Neuronal stem cell (in vitro differentiated cells): ENCODE results near the gene HAPSTR1.

Experiments
- DNase-seq: peaks from one replicate; pipeline ENCODE4 v3.0.0-alpha.2; 2013; ENCODE audit warnings: low spot score
- H2AFZ ChIP-seq: one replicate; pipeline ENCODE4 v1.6.1; 2013; ENCODE audit warnings: mild to moderate bottlenecking, low read length, inconsistent platforms
- H2AK5ac ChIP-seq: 2 replicates; pipeline ENCODE4 v1.6.1; 2013; ENCODE audit warnings: low read depth, mild to moderate bottlenecking, inconsistent platforms, low read length, moderate library complexity, mixed read lengths
- H2BK120ac ChIP-seq: 2 replicates; pipeline ENCODE4 v1.6.1; 2013; ENCODE audit warnings: low read depth, mild to moderate bottlenecking, inconsistent platforms, low read length, moderate library complexity, mixed read lengths
- H2BK12ac ChIP-seq: one replicate; pipeline ENCODE4 v1.6.1; 2013; ENCODE audit warnings: low read length, inconsistent platforms
- H2BK15ac ChIP-seq: 2 replicates; pipeline ENCODE4 v1.6.1; 2013; ENCODE audit warnings: mild to moderate bottlenecking, low read length, inconsistent platforms, mixed read lengths
- H2BK5ac ChIP-seq: one replicate; pipeline ENCODE4 v1.6.1; 2013; ENCODE audit warnings: inconsistent platforms, mild to moderate bottlenecking, low read length, moderate library complexity
- H3K14ac ChIP-seq: one replicate; pipeline ENCODE4 v1.6.1; 2013; ENCODE audit warnings: low read length, inconsistent platforms
- H3K18ac ChIP-seq: 2 replicates; pipeline ENCODE4 v1.6.1; 2013; ENCODE audit warnings: low read length, inconsistent platforms
- H3K23ac ChIP-seq: 2 replicates; pipeline ENCODE4 v1.6.1; 2013; ENCODE audit warnings: low read depth, mild to moderate bottlenecking, mixed read lengths, low read length, inconsistent platforms; ENCODE audit not compliant: poor library complexity
- H3K27ac ChIP-seq: replicated peaks from 3 replicates; pipeline ENCODE4 v1.5.1; 2013; ENCODE audit warnings: low read length, inconsistent platforms
- H3K27me3 ChIP-seq, 3 experiments: 2 replicates each; pipeline ENCODE4 v1.6.1; 2013; ENCODE audit warnings: low read length in 3 of 3, mild to moderate bottlenecking in 2 of 3, inconsistent platforms in 1 of 3, low read depth in 1 of 3, mixed read lengths in 1 of 3, moderate library complexity in 1 of 3; ENCODE audit not compliant: control insufficient read depth in 3 of 3, insufficient read depth in 3 of 3
- H3K36me3 ChIP-seq, 2 donors: replicated peaks in 1 of 2; 2 replicates each; pipeline ENCODE4 v1.6.1; 2013; ENCODE audit warnings: low read length in 2 of 2; ENCODE audit not compliant: control insufficient read depth in 2 of 2, insufficient read depth in 2 of 2
- H3K4ac ChIP-seq: 2 replicates; pipeline ENCODE4 v1.6.1; 2013; ENCODE audit warnings: inconsistent platforms, mild to moderate bottlenecking, low read length, moderate library complexity
- H3K4me1 ChIP-seq, 2 donors: 1 replicate in 1 of 2; 2 replicates in 1 of 2; pipeline ENCODE4 v1.6.1; 2013; ENCODE audit warnings: low read length in 2 of 2, low read depth in 1 of 2; ENCODE audit not compliant: control insufficient read depth in 2 of 2, insufficient read depth in 1 of 2
- H3K4me2 ChIP-seq: one replicate; pipeline ENCODE4 v1.6.1; 2013; ENCODE audit warnings: mild to moderate bottlenecking, low read length, inconsistent platforms; ENCODE audit not compliant: insufficient read depth, poor library complexity, severe bottlenecking
- H3K4me3 ChIP-seq, 2 donors: 2 replicates each; pipeline ENCODE4 v1.5.1; 2013; ENCODE audit warnings: low read length in 2 of 2, mild to moderate bottlenecking in 2 of 2, inconsistent platforms in 1 of 2, moderate library complexity in 1 of 2
- H3K79me1 ChIP-seq: one replicate; pipeline ENCODE4 v1.6.1; 2013; ENCODE audit warnings: low read depth, mild to moderate bottlenecking, inconsistent platforms, low read length, moderate library complexity
- H3K9ac ChIP-seq: one replicate; pipeline ENCODE4 v1.6.1; 2013; ENCODE audit warnings: mild to moderate bottlenecking, low read depth, low read length, inconsistent platforms; ENCODE audit not compliant: poor library complexity
- H3K9me3 ChIP-seq, 2 donors: replicated peaks in 1 of 2; 2 replicates each; pipeline versions ENCODE3 to v1.6.1; 2013; ENCODE audit warnings: low read length in 2 of 2, mild to moderate bottlenecking in 2 of 2, inconsistent platforms in 1 of 2, low read depth in 1 of 2, mixed read lengths in 1 of 2, moderate library complexity in 1 of 2; ENCODE audit not compliant: control insufficient read depth in 2 of 2, insufficient read depth in 1 of 2
- H4K8ac ChIP-seq: one replicate; pipeline ENCODE4 v1.6.1; 2013; ENCODE audit warnings: low read depth, mild to moderate bottlenecking, inconsistent platforms, low read length, moderate library complexity
- H4K91ac ChIP-seq: one replicate; pipeline ENCODE4 v1.6.1; 2013; ENCODE audit warnings: low read length, low read depth, mild to moderate bottlenecking, inconsistent platforms; ENCODE audit not compliant: poor library complexity
- WGBS, 2 donors: extraction: QIAGEN DNeasy Blood & Tissue Kit; methylation state at CpG; one replicate each; pipeline ENCODE4 v1.1.7; 2013; ENCODE audit warnings: missing lambda C conversion rate in 2 of 2, mixed read lengths in 1 of 2; ENCODE audit not compliant: insufficient read length in 2 of 2, insufficient replicate concordance in 1 of 2; ENCODE audit errors: extremely low coverage in 2 of 2; 5-methylcytosine and 5-hydroxymethylcytosine counted together

HAPSTR1 gene

DNA sequence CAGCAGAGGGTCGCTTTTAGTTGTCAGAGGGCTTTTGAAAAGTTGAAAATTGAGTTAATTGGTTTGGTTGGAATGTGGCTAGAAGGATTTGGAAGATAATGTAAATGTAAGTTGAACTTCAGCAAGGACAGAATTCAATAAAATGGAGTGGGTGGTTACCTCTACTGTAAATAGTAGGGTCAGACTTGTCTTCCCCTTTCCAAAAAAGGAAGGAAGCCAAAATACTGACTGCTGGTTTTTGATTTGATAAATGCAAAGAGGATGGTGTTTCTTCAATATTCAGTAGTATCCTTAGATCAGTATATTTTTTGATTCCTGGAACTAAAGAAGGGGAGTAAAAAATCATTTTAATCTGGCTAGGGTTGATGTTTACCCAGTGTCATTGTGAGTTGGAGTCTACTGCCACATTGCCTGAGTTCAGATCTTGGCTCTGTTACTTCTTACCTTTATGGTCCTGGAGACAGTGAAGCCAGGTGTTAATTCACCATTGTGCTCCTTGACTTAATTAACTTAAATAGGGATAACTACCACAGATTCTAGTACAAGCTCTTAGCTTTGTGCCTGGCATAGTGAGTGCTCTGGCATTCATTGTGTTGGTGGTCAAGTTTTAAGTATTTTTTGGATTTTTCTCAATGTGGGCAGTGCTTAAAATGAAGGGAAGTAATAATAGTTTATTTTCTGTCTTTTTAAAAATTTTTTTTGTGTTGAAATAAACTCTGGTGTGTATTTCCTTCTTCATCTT is 4.4 kb downstream of the HAPSTR1 start:
- Histone ChIP-seq H3K4me2 (no peak overlapping the region), H3K27ac (no peak overlapping the region)
- no CpG with 5 or more reads among the region's 1 CpG for WGBS, 2 donors

DNA sequence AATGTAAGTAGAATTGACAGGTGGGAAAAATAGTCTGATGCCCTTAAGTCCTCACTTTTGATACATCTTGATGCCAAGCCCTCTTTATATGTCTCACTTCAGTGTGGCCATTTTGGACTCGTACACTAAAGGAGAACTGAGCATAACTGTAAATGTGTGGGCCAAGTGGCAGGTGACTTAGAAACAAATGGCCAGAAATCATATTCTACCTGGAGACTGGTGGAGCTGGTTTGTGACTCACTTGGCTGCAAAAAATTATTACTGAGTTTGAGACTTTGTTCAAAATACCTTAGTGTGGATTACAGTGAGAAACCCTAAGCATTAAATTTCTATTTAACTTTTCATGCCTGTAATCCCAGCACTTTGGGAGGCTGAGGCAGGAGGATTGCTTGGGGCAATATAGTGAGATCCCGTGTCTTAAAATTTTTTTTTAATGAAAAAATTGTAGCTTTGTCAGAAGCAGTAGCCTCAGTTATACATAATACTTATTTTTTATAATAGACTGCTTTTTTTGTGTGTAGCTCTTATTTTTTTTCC is 5.0 kb downstream of the HAPSTR1 start:
- Histone ChIP-seq H2AK5ac (no peak overlapping the region), H2BK120ac (no peak overlapping the region), H3K4me1 (peaks cover 5 to 13% of the 10 kb centered on the region in 2 donors), H3K14ac (no peak overlapping the region), H3K27me3 (no peaks in the 10 kb centered on the region), H4K8ac (no peak overlapping the region), H3K36me3 (peaks cover 5 to 88% of the 10 kb centered on the region in 2 donors), H3K9ac (no peak overlapping the region), H3K18ac (no peak overlapping the region), H4K91ac (no peak overlapping the region), H3K23ac (no peak overlapping the region), H3K9me3 (peaks cover 0 to 2% of the 10 kb centered on the region in 2 donors), H3K27ac (no peak overlapping the region), H2BK15ac (no peak overlapping the region), H2AFZ (no peak overlapping the region), H2BK5ac (no peak overlapping the region), H2BK12ac (no peak overlapping the region), H3K79me1 (peaks cover 5% of the 10 kb centered on the region), H3K4ac (no peak overlapping the region), H3K4me3 (no peak overlapping the region), H3K4me2 (no peak overlapping the region)
- no peak for DNase-seq
- WGBS, 2 donors: no CpG with 5 or more reads among the region's 2 CpGs

More for the DNA sequence above, 4.4 kb downstream of the HAPSTR1 start:
- H3K36me3 ChIP-seq: peaks cover 5 to 82% of the 10 kb centered on the region in 2 donors
- peaks cover 0 to 2% of the 10 kb centered on the region in 2 donors for H3K9me3 ChIP-seq
- H3K4me3 ChIP-seq: no peak overlapping the region
- no peak overlapping the region for H2AFZ ChIP-seq
- no peak overlapping the region for H2AK5ac ChIP-seq
- H4K91ac ChIP-seq: no peak overlapping the region
- H2BK120ac ChIP-seq: no peak overlapping the region
- H3K27me3 ChIP-seq: no peaks in the 10 kb centered on the region
- H3K14ac ChIP-seq: no peak overlapping the region
- no peak overlapping the region for H3K18ac ChIP-seq
- H3K23ac ChIP-seq: no peak overlapping the region
- no peak overlapping the region for H3K9ac ChIP-seq
- no peak overlapping the region for H4K8ac ChIP-seq
- H2BK5ac ChIP-seq: no peak overlapping the region
- no peak overlapping the region for H2BK12ac ChIP-seq
- peaks cover 5 to 13% of the 10 kb centered on the region in 2 donors for H3K4me1 ChIP-seq
- no peak overlapping the region for H3K4ac ChIP-seq
- H2BK15ac ChIP-seq: no peak overlapping the region
- peaks cover 5% of the 10 kb centered on the region for H3K79me1 ChIP-seq
- no peak for DNase-seq

DNA sequence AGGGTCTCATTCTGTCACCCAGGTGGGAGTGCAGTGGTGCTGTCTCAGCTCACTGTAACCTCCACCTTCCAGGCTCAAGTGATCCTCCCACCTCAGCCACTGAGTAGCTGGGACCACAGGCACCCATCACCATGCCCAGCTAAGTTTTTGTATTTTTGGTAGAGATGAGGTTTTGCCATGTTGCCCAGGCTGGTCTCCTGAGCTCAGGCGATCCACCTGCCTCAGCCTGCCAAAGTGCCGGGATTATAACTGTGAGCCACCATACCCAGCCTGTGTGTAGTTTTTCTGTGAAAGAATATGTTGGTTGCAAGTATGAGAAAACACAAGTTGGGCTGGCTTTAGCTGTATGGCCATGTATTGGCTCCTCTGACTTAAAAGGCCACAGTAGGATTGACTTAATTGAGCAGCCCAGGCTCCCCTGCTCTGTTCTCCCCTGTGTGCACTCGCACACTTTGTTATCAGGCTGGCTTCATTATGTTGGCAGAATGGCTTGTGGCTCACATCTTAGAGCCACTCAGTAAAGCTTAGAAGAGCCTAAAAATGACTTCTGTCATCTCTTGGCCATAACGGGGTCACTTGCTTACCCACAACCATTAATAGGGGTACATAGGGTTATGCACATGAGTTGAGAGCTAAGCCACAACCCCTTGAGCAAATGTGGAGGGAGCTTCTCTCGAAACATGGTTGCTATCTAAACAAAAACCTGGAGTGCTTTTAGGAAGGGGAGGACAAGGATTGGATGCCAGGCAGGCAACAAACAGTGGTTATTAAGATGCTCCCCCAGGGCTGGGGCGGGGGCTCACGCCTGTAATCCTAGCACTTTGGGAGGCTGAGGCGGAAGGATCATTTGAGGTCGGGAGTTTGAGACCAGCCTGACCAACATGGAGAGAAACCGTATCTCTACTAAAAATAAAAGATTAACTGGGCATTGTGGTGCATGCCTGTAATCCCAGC is 6.1 kb downstream of the HAPSTR1 start:
- Histone ChIP-seq H3K4me2 (no peak overlapping the region), H4K91ac (no peak overlapping the region), H2BK120ac (no peak overlapping the region), H3K9me3 (peaks cover 0 to 2% of the 10 kb centered on the region in 2 donors), H3K18ac (no peak overlapping the region), H3K14ac (no peak overlapping the region), H2AK5ac (no peak overlapping the region), H3K27ac (no peak overlapping the region), H3K4me3 (no peak overlapping the region), H2BK15ac (no peak overlapping the region), H3K23ac (no peak overlapping the region), H4K8ac (no peak overlapping the region), H2BK12ac (no peak overlapping the region), H3K36me3 (peaks cover 5 to 99% of the 10 kb centered on the region in 2 donors), H3K9ac (no peak overlapping the region), H2AFZ (no peak overlapping the region), H3K79me1 (no peaks in the 10 kb centered on the region), H2BK5ac (no peak overlapping the region), H3K4me1 (peaks cover 5 to 13% of the 10 kb centered on the region in 2 donors), H3K27me3 (no peaks in the 10 kb centered on the region), H3K4ac (no peak overlapping the region)
- no peak for DNase-seq
- no CpG with 5 or more reads among the region's 10 CpGs for WGBS, 2 donors
